Hematopoietic multipotent progenitor cell treated with erythropoietin and hydrocortisone succinate and interleukin-3 and kit ligand, for 6 days (in vitro differentiated cells): ENCODE measurements around the gene RAI14.
"Not testable (repeated sequence)": the region's sequence is repeated elsewhere in the genome, so short reads cannot be mapped to it uniquely, and the experiment has no call there.

ENCODE experiments used
- DNase-seq: peaks from one replicate; pipeline ENCODE4 v3.0.0-alpha.2; 2015

Gene RAI14

GRCh38 chr5:34701442-34701841, 45.3 kb downstream of the RAI14 start:
- DNase-seq, result not testable (repeated sequence)

GRCh38 chr5:34703767-34704713, 47.9 kb downstream of the RAI14 start:
- DNase-seq, result no peak

GRCh38 chr5:34706084-34706483, 50.0 kb downstream of the RAI14 start:
- DNase-seq, result no peak

- no peak for DNase-seq
These were observed 51.5 kb downstream of the RAI14 start for GRCh38 chr5:34707451-34708107.

- no peak for DNase-seq
These were observed 52.6 kb downstream of the RAI14 start for GRCh38 chr5:34708777-34709176.

GRCh38 chr5:34709861-34710673, 53.9 kb downstream of the RAI14 start:
- DNase-seq, result no peak

GRCh38 chr5:34712565-34712964, 56.4 kb downstream of the RAI14 start:
- DNase-seq, result no peak

- DNase-seq, result no peak
These were observed 59.6 kb downstream of the RAI14 start for GRCh38 chr5:34715711-34716110.

GRCh38 chr5:34716986-34717385, 60.9 kb downstream of the RAI14 start:
- DNase-seq, result no peak

GRCh38 chr5:34717426-34718327, 61.5 kb downstream of the RAI14 start:
- no peak for DNase-seq

- no peak for DNase-seq
These were observed 62.4 kb downstream of the RAI14 start for GRCh38 chr5:34718516-34718915.

GRCh38 chr5:34719029-34719428, 62.9 kb downstream of the RAI14 start:
- DNase-seq, result no peak

- no peak for DNase-seq
These were observed 65.2 kb downstream of the RAI14 start for GRCh38 chr5:34721327-34721726.

- no peak for DNase-seq
These were observed 66.1 kb downstream of the RAI14 start for GRCh38 chr5:34722183-34722582.

- DNase-seq, result no peak
These were observed 68.6 kb downstream of the RAI14 start for GRCh38 chr5:34724741-34725140.

GRCh38 chr5:34727166-34727749, 71.1 kb downstream of the RAI14 start:
- not testable (repeated sequence) for DNase-seq

GRCh38 chr5:34728236-34728635, 72.1 kb downstream of the RAI14 start:
- no peak for DNase-seq

- no peak for DNase-seq
These were observed 75.5 kb downstream of the RAI14 start for GRCh38 chr5:34731435-34732232.

GRCh38 chr5:34734326-34734725, 78.2 kb downstream of the RAI14 start:
- DNase-seq, result no peak

- DNase-seq, result no peak
These were observed 79.6 kb downstream of the RAI14 start for GRCh38 chr5:34735491-34736426.
